CD4-positive, alpha-beta T cell treated with Interleukin-15 for 1 hour (primary cell): ENCODE measurements around the gene KCNK7.

ENCODE experiments used
- DNase-seq: peaks from one replicate; pipeline ENCODE4 v3.0.0-alpha.2; 2020

The KCNK7 gene

GRCh38 chr11:65610404-65610803, 14.8 kb upstream of the KCNK7 start:
- DNase-seq: no peak

- DNase-seq: no peak
Measured at GRCh38 chr11:65609665-65610064, 14.1 kb upstream of the KCNK7 start.

- DNase-seq: no peak
Measured at GRCh38 chr11:65609229-65609628, 13.6 kb upstream of the KCNK7 start.

- DNase-seq: no peak
Measured at GRCh38 chr11:65607614-65608426, 12.2 kb upstream of the KCNK7 start.

GRCh38 chr11:65606876-65607613, 11.4 kb upstream of the KCNK7 start:
- DNase-seq: no peak

GRCh38 chr11:65604258-65604657, 8.7 kb upstream of the KCNK7 start:
- DNase-seq: no peak

- no peak for DNase-seq
Measured at GRCh38 chr11:65599955-65600246, 4.3 kb upstream of the KCNK7 start.

- no peak for DNase-seq
Measured at GRCh38 chr11:65599216-65599954, 3.8 kb upstream of the KCNK7 start.

GRCh38 chr11:65598258-65598699, 2.7 kb upstream of the KCNK7 start:
- no peak for DNase-seq

- DNase-seq: no peak
Measured at GRCh38 chr11:65596520-65596919, 920 bp upstream of the KCNK7 start.

GRCh38 chr11:65595131-65595530, 469 bp downstream of the KCNK7 start:
- no peak for DNase-seq

GRCh38 chr11:65593518-65594414, 1.8 kb downstream of the KCNK7 start:
- DNase-seq: peak; percentile 35

- no peak for DNase-seq
Measured at GRCh38 chr11:65592858-65593517, 2.6 kb downstream of the KCNK7 start.

- DNase-seq: no peak
Measured at GRCh38 chr11:65591939-65592857, 3.4 kb downstream of the KCNK7 start.

- DNase-seq: no peak
Measured at GRCh38 chr11:65590240-65590738, 5.3 kb downstream of the KCNK7 start.

- DNase-seq: peak; percentile 49
Measured at GRCh38 chr11:65589444-65590239, 6.0 kb downstream of the KCNK7 start.

- peak; percentile 84 for DNase-seq
Measured at GRCh38 chr11:65588199-65589054, 7.2 kb downstream of the KCNK7 start.

GRCh38 chr11:65586676-65587075, 8.9 kb downstream of the KCNK7 start:
- no peak for DNase-seq

GRCh38 chr11:65586247-65586630, 9.4 kb downstream of the KCNK7 start:
- DNase-seq: no peak
